SJCRH30 (cell line): ENCODE measurements around the gene ATAD2B. TPM values are rescaled to one million over a fixed set of nuclear protein-coding genes. Genes with fewer than 3 reads are reported as not detected.

Source experiments
- DNase-seq, 2 experiments: peaks; one replicate each; pipeline ENCODE4 v3.0.0-alpha.2; 2015 to 2020
- H3K27ac ChIP-seq: fragments of 250-450 bp; sonication (Bioruptor Pico); 2 replicates; pipeline ENCODE4 v1.5.1; 2020; ENCODE audit warnings: mild to moderate bottlenecking, moderate library complexity
- H3K27me3 ChIP-seq: fragments of 250-450 bp; sonication (Bioruptor Pico); 2 replicates; pipeline ENCODE4 v1.5.1; 2020; ENCODE audit warnings: mild to moderate bottlenecking, moderate library complexity
- H3K36me3 ChIP-seq: fragments of 250-450 bp; sonication (Bioruptor Pico); 2 replicates; pipeline ENCODE4 v1.5.1; 2020; ENCODE audit warnings: mild to moderate bottlenecking, moderate library complexity
- H3K4me1 ChIP-seq: fragments of 250-450 bp; sonication (Bioruptor Pico); 2 replicates; pipeline ENCODE4 v1.5.1; 2020; ENCODE audit warnings: mild to moderate bottlenecking, moderate library complexity
- H3K4me3 ChIP-seq: fragments of 250-450 bp; sonication (Bioruptor Pico); 2 replicates; pipeline ENCODE4 v1.5.1; 2020; ENCODE audit warnings: mild to moderate bottlenecking, moderate library complexity
- H3K9me3 ChIP-seq: fragments of 250-450 bp; sonication (Bioruptor Pico); replicated peaks from 2 replicates; pipeline ENCODE4 v1.5.1; 2020; ENCODE audit warnings: mild to moderate bottlenecking, moderate library complexity
- total RNA-seq: library from RNA; depleted of rRNA; stranded (reverse); fragments of >200 nt; shearing (Covaris generic); gene quantifications from 2 replicates; pipeline ENCODE4 v1.2.3, GENCODE V29; 2014; rRNA removed

Gene ATAD2B
- total RNA-seq, 1 experiment from 2014 or later, result 37.5 TPM

DNA sequence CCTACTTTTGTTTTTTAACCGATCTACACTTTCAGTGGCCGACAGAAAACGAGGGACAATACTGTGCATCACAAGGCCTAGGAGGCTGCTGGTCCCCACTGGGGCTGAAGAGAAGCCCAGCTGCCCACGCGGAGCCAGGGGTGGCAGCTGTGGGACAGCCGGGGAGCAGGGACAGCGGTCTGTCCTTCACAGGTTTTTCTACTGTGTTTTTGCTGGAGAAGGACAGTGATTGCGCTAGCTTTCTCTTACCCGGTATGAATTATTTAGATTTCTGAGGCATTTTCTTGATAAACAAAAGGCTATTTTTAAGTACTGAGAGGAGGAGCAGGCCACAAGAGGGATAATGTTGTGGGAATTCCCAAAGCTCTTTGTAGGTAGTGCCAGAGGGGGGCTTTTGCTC is 219.8 kb downstream of the ATAD2B start:
- no peak for DNase-seq
- H3K36me3 ChIP-seq, result peaks cover 51% of the 10 kb centered on the region
- no peaks in the 10 kb centered on the region for H3K9me3 ChIP-seq
- H3K27me3 ChIP-seq, result no peaks in the 10 kb centered on the region
- H3K27ac ChIP-seq, result no peak overlapping the region
- H3K4me3 ChIP-seq, result no peak overlapping the region
- H3K4me1 ChIP-seq, result no peaks in the 10 kb centered on the region

DNA sequence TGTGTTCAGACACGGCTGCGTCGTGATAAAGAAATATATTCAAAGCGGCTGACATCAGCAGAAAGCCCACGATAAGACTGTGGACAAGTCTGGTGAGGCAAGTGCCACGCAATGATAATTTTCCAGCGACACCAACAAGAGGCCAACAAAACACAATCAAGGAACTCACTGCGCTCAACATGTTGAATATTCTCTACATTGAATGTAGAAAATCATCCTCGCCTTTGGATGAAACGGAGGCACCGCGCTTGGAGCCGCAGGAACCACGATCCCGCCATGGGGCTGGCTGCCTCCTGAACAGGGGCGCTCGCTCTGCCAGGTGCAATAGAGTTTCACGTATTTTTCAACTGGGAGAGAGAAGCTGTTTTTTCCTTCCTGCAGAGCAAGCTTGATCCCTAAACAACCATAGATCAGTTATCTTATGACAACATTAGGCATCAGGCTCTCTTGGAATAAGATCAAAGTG is 220.3 kb downstream of the ATAD2B start:
- no peak for DNase-seq
- Histone ChIP-seq H3K27ac (no peak overlapping the region), H3K27me3 (no peaks in the 10 kb centered on the region), H3K9me3 (no peaks in the 10 kb centered on the region), H3K36me3 (peaks cover 54% of the 10 kb centered on the region), H3K4me3 (no peak overlapping the region), H3K4me1 (no peaks in the 10 kb centered on the region)

DNA sequence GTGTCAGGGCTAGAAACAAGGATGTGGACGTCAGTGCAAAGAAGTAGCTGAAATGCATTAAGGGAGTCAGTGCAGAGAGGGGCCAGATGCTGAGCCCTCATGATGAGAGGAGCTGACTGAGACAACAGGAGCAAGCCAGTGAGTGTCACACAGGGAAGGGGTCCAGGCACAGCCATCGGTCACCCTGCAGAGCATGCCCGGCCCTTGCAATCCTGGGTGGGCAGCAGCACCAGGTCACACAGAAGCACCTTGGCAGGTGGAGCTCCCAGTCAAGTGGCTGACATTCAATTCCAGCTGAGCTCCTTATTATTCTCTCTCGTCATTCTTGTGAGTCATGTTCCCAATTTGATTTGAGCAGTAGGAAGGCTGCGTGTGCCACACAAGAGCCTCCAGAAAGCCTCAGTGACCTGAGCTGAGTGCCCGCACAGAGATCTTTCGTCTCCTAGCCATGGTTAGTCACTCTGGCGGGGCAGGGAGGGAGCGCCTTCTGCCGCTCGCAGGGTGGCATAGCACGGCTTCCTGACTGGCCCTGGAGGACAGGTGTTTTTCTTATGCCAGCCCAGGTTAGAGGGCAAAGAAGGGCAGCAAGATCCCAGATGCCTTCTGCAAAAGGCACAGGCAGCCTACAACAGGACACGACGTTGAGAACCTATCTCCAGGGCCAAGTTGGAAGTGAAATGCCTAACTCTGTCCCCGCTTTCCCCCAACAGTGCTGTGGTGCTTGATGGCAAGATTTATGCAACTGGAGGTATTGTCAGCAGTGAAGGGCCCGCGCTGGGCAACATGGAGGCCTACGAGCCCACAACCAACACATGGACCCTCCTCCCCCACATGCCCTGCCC is 220.9 kb downstream of the ATAD2B start:
- no peak overlapping the region for H3K27ac ChIP-seq
- H3K9me3 ChIP-seq, result no peaks in the 10 kb centered on the region
- no peak for DNase-seq
- H3K4me3 ChIP-seq, result no peak overlapping the region
- no peaks in the 10 kb centered on the region for H3K4me1 ChIP-seq
- no peaks in the 10 kb centered on the region for H3K27me3 ChIP-seq
- peaks cover 57% of the 10 kb centered on the region for H3K36me3 ChIP-seq

- Histone ChIP-seq H3K27me3 (no peaks in the 10 kb centered on the region), H3K27ac (no peak overlapping the region), H3K36me3 (peaks cover 77% of the 10 kb centered on the region), H3K4me3 (no peak overlapping the region), H3K4me1 (no peaks in the 10 kb centered on the region), H3K9me3 (no peaks in the 10 kb centered on the region)
- no peak for DNase-seq
Observed at GRCh38 chr2:23703583-23704385, 223.1 kb downstream of the ATAD2B start.

DNA sequence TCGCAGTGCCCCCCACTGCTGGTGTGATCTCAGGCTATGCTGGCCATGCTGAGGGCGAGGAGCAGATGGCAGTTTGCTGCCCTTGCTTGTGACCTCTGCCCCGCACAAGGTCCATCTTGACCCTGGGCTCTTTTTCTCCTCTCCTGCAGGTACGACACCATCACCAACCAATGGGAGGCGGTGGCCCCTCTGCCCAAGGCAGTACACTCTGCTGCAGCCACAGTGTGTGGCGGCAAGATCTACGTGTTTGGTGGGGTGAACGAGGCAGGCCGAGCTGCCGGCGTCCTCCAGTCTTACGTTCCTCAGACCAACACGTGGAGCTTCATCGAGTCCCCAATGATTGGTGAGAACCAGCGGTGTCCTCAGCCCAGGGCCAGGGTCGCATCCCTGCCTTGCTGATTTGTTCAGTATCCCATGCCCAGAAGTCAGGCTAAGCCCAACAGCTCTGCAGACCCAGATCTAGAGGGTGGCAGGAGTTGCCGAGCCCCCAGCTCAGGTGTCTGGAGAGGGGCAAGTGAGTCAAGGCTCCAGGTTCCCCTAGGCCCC is 223.8 kb downstream of the ATAD2B start:
- no peak overlapping the region for H3K27ac ChIP-seq
- no peaks in the 10 kb centered on the region for H3K9me3 ChIP-seq
- H3K4me3 ChIP-seq, result no peak overlapping the region
- no peaks in the 10 kb centered on the region for H3K4me1 ChIP-seq
- peaks cover 77% of the 10 kb centered on the region for H3K36me3 ChIP-seq
- H3K27me3 ChIP-seq, result no peaks in the 10 kb centered on the region
- no peak for DNase-seq

- H3K9me3 ChIP-seq, result 0 out of 2 replicates have a peak, but pooled peaks cover 5% of the 10 kb centered on the region
- H3K27ac ChIP-seq, result no peak overlapping the region
- no peaks in the 10 kb centered on the region for H3K4me1 ChIP-seq
- H3K4me3 ChIP-seq, result no peak overlapping the region
- DNase-seq, result no peak
- peaks cover 80% of the 10 kb centered on the region for H3K36me3 ChIP-seq
- H3K27me3 ChIP-seq, result no peaks in the 10 kb centered on the region
Observed at GRCh38 chr2:23700627-23701026, 226.3 kb downstream of the ATAD2B start.

- Histone ChIP-seq H3K27ac (no peak overlapping the region), H3K27me3 (no peaks in the 10 kb centered on the region), H3K36me3 (peaks cover 86% of the 10 kb centered on the region), H3K4me3 (no peak overlapping the region), H3K4me1 (no peaks in the 10 kb centered on the region), H3K9me3 (0 out of 2 replicates have a peak, but pooled peaks cover 5% of the 10 kb centered on the region)
- DNase-seq, result no peak
Observed at GRCh38 chr2:23699580-23699925, 227.4 kb downstream of the ATAD2B start.

DNA sequence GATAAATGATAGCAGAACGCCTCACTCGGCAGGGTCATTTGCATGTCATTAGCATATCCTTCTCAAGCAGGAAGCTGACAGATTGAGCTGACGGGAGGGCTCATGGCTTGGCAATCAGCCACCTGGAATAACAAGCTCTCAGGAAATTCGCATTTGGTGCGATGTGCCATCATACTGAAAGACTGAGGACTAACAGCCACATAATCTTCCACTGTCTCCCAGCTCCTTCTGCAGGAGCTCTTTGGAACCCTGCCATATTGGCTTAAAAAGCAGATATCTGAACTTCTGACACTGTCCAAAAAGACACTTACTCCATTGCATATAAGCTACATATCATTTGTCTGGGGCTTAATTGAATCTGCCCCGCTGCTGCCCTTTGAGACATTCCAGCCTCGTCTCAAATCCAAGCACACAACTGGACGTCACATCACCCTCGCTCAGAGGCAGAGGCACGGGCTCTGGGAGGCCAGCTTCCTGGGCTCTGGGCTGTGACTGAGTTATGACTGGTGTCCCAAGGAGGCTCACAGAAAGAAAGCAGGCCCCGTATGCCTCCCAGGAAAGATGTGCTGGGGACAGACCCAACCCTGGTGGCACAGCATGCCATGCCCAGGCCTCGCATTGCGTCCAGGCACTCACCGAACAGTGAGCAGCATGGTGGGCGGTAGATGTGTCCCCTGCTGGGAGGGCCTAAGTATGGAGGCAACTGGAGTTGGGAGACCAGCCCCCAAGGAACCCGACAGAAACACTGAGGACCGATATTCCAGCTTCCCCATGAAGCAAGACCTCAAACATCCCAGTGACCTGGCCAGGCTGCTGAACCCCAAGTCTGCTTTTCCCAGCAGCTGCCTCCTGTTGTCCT is 228.0 kb downstream of the ATAD2B start:
- H3K36me3 ChIP-seq, result peaks cover 83% of the 10 kb centered on the region
- H3K27ac ChIP-seq, result no peak overlapping the region
- DNase-seq, result no peak

More for the DNA sequence above, 228.0 kb downstream of the ATAD2B start:
- H3K27me3 ChIP-seq, result no peaks in the 10 kb centered on the region
- H3K9me3 ChIP-seq, result 0 out of 2 replicates have a peak, but pooled peaks cover 5% of the 10 kb centered on the region
- no peaks in the 10 kb centered on the region for H3K4me1 ChIP-seq
- H3K4me3 ChIP-seq, result no peak overlapping the region

Other genes with a start within 250 kb of the ATAD2B start
- 36.4 and 39.9 TPM in 2 replicates for gene UBXN2A, start 13.3 kb upstream of the ATAD2B start, total RNA-seq
- 0.05 TPM in 1 of 2 replicates, not detected in the other for gene MFSD2B, start 83.0 kb upstream of the ATAD2B start, total RNA-seq
- gene WDCP, start 120.3 kb upstream of the ATAD2B start, total RNA-seq, result 45.5 and 46.2 TPM in 2 replicates
- 41.8 and 47.2 TPM in 2 replicates for gene FKBP1B, start 122.6 kb upstream of the ATAD2B start, total RNA-seq
- 357 and 360 TPM in 2 replicates for gene SF3B6, start 149.2 kb upstream of the ATAD2B start, total RNA-seq
- gene TP53I3, start 157.7 kb upstream of the ATAD2B start, total RNA-seq, result 38.6 and 42.1 TPM in 2 replicates
- gene PFN4, start 196.2 kb upstream of the ATAD2B start, total RNA-seq, result 0.53 and 0.81 TPM in 2 replicates
- gene FAM228B, start 196.3 kb upstream of the ATAD2B start, total RNA-seq, result 2.2 and 2.5 TPM in 2 replicates
- not detected in 2 replicates for gene FAM228A, start 247.9 kb upstream of the ATAD2B start, total RNA-seq